ENCODE measurements around the gene ECT2L.

The ECT2L gene

DNA sequence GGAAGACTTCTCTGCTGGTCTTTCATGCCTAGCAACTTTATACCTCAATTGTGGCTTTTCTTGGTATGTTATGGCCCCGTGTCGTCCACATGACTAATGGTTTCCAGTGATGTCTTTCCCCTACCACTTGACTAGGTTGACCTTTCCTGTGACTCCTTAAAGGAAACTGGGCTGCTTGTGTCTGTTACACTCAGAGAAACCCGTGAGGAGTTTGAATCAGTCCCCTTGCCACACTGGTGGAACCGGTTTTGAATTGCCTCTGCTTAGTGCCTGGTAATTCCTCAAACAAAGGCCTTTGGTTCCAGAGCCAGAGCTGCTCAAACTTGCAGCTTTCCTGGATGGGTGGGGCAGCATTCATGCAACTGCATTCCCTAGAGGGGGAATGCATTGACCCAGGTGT lies 21.9 kb downstream of the ECT2L start:
- ATAC-seq = no peak
- TF ChIP-seq ARNTL (CRISPR knock-in tag; IDR thresholded peaks at IDR 0.05; ENCODE audit: borderline replicate concordance, low read depth) = no peak
- no peak for TF ChIP-seq ZFP30 (CRISPR knock-in tag; IDR thresholded peaks at IDR 0.05)
- TF ChIP-seq, protein P1, sequence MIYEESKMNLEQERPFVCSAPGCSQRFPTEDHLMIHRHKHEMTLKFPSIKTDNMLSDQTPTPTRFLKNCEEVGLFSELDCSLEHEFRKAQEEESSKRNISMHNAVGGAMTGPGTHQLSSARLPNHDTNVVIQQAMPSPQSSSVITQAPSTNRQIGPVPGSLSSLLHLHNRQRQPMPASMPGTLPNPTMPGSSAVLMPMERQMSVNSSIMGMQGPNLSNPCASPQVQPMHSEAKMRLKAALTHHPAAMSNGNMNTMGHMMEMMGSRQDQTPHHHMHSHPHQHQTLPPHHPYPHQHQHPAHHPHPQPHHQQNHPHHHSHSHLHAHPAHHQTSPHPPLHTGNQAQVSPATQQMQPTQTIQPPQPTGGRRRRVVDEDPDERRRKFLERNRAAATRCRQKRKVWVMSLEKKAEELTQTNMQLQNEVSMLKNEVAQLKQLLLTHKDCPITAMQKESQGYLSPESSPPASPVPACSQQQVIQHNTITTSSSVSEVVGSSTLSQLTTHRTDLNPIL (CRISPR knock-in tag; IDR thresholded peaks at IDR 0.05; ENCODE audit: low read depth) = no peak
- TF ChIP-seq, protein P2, sequence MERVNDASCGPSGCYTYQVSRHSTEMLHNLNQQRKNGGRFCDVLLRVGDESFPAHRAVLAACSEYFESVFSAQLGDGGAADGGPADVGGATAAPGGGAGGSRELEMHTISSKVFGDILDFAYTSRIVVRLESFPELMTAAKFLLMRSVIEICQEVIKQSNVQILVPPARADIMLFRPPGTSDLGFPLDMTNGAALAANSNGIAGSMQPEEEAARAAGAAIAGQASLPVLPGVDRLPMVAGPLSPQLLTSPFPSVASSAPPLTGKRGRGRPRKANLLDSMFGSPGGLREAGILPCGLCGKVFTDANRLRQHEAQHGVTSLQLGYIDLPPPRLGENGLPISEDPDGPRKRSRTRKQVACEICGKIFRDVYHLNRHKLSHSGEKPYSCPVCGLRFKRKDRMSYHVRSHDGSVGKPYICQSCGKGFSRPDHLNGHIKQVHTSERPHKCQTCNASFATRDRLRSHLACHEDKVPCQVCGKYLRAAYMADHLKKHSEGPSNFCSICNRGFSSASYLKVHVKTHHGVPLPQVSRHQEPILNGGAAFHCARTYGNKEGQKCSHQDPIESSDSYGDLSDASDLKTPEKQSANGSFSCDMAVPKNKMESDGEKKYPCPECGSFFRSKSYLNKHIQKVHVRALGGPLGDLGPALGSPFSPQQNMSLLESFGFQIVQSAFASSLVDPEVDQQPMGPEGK (CRISPR knock-in tag; IDR thresholded peaks at IDR 0.05; ENCODE audit: borderline replicate concordance) = no peak
- TF ChIP-seq ZNF565 (CRISPR knock-in tag; conservative IDR thresholded peaks at IDR 0.05; ENCODE audit: low read depth) = no peak
- no peak for TF ChIP-seq ZFP3 (CRISPR knock-in tag; IDR thresholded peaks at IDR 0.05)
- TF ChIP-seq OSR1 (CRISPR knock-in tag; IDR thresholded peaks at IDR 0.05) = no peak

DNA sequence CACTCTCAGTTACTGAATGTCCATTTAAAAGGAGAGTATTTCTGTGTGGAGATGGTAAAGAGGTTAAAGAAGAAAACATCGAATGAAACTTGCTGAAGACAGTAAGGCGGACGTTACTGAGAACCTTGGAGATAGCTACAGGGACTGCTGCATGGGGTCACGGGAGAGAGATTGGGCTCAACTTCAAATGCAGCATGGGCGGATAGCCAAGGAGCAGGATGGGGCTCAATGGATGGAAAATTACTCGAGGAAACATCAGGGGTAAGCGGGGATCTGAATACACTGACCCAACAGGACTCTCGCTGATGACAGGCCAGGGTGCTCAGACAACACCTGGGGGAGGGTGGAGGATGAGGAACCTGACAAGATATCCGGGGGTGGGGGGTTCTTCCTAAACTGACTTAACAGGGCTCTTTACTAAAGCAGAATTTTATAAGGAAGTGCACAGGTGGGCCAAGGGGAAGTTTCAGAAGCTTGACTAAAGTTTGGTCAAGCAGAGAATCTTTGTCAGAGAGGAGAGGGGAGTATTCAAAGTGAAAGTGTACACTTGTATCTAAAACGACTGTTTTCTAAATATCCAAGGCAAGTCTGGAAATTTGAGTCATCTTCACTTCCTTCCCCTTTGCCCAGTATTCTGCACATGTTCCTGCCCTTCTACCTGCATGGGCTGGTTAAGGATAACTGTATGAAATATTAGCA lies 22.8 kb downstream of the ECT2L start:
- no peak for ATAC-seq
- TF ChIP-seq ESRRG (CRISPR knock-in tag; IDR thresholded peaks at IDR 0.05) (no peak), GLIS3 (CRISPR knock-in tag; IDR thresholded peaks at IDR 0.05) (no peak), CSDC2 (CRISPR knock-in tag; IDR thresholded peaks at IDR 0.05) (no peak), TCF4 (CRISPR knock-in tag; IDR thresholded peaks at IDR 0.05; ENCODE audit: borderline replicate concordance) (no peak), ZNF8 (CRISPR knock-in tag; IDR thresholded peaks at IDR 0.05) (no peak), OSR1 (CRISPR knock-in tag; IDR thresholded peaks at IDR 0.05) (no peak), ISL1 (CRISPR knock-in tag; IDR thresholded peaks at IDR 0.05) (no peak), SNAI2 (CRISPR knock-in tag; IDR thresholded peaks at IDR 0.05) (no peak), ZNF565 (CRISPR knock-in tag; conservative IDR thresholded peaks at IDR 0.05; ENCODE audit: low read depth) (no peak)
- TF ChIP-seq, protein P1 (CRISPR knock-in tag; IDR thresholded peaks at IDR 0.05; ENCODE audit: low read depth) = no peak
- TF ChIP-seq, protein P3, sequence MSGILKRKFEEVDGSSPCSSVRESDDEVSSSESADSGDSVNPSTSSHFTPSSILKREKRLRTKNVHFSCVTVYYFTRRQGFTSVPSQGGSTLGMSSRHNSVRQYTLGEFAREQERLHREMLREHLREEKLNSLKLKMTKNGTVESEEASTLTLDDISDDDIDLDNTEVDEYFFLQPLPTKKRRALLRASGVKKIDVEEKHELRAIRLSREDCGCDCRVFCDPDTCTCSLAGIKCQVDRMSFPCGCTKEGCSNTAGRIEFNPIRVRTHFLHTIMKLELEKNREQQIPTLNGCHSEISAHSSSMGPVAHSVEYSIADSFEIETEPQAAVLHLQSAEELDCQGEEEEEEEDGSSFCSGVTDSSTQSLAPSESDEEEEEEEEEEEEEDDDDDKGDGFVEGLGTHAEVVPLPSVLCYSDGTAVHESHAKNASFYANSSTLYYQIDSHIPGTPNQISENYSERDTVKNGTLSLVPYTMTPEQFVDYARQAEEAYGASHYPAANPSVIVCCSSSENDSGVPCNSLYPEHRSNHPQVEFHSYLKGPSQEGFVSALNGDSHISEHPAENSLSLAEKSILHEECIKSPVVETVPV (CRISPR knock-in tag; IDR thresholded peaks at IDR 0.05) = no peak

DNA sequence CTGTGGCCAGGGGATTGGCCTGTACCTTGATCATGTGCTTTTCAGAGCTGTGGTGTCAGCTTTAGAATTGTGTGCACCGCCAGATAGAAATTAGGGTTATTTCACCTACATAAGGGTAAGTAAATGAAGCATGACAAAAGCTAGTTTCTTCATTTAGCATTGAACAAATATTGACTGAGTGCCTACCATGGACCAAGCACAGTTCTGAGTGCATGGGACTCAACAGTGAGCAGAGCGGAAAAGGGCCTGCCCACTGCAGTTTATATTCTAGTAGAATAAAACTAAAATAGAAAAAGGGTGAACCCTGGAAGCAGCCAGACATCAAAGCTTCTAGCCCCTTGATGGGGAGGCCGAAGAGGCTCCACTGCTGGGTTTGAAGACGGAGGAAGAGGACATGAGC lies 25.6 kb downstream of the ECT2L start:
- TF ChIP-seq ZNF565 (CRISPR knock-in tag; conservative IDR thresholded peaks at IDR 0.05; ENCODE audit: low read depth) (no peak), ARNTL (CRISPR knock-in tag; IDR thresholded peaks at IDR 0.05; ENCODE audit: borderline replicate concordance, low read depth) (no peak), ZNF8 (CRISPR knock-in tag; IDR thresholded peaks at IDR 0.05) (no peak), TOX (CRISPR knock-in tag; IDR thresholded peaks at IDR 0.05; ENCODE audit: borderline replicate concordance) (no peak), RARB (CRISPR knock-in tag; IDR thresholded peaks at IDR 0.05) (no peak)

DNA sequence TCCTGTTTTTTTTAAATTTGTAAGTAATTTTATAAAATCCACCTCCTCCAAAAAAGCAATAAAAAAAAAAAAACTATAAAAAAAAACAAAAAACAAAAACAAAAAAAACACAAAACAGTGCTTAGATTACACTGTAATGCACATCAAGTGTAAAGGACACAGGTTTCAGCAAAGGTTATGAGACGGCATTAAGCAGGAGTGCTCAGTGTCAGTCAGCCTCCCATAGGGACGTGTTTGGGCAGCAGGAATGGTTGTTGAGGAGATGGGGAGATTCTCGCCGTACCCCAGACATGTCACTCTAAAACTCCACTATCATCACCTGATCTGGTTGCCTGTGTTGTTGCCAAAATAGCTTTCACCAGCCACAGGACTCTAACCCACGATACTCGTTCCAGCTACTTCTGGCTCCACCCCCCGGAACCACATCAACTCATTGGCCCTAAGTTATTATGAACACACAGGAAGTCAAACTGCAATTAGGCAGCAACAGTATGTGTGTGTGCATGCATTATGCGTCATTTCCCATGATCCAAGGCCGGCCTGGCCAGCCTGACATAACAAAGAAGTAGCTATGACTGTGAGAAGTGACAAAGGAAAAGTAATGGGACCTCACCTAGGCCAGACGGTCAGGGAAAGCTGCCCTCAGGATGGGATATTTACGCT lies 28.7 kb downstream of the ECT2L start:
- TF ChIP-seq ISL1 (CRISPR knock-in tag; IDR thresholded peaks at IDR 0.05) = no peak
- no peak for TF ChIP-seq TCF4 (CRISPR knock-in tag; IDR thresholded peaks at IDR 0.05; ENCODE audit: borderline replicate concordance)
- ATAC-seq = no peak

More for the DNA sequence above, 25.6 kb downstream of the ECT2L start:
- no peak for ATAC-seq

DNA sequence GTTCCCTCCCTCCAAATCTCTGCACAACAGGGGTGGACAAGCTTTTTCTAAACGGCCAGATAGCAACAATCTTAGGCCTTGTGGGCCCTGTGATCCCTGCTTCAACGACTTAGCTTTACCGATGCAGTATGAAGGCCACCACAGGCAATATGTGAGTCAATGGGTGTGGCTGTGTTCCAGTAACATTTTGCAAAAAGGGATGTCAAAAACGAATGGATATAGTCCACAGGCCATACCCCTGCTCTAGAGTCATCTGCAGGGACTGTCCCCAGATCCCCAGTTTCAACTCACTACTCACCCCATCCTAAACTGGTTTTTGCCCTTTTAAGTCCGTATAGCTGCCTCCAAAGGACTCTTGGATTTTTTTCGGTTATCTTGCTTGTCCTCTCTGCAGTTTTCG lies 34.4 kb downstream of the ECT2L start:
- no peak for ATAC-seq
- TF ChIP-seq PPARA (CRISPR knock-in tag; IDR thresholded peaks at IDR 0.05; ENCODE audit: borderline replicate concordance) = no peak
- TF ChIP-seq ISL1 (CRISPR knock-in tag; IDR thresholded peaks at IDR 0.05) = no peak
- TF ChIP-seq ZNF70 (CRISPR knock-in tag; IDR thresholded peaks at IDR 0.05) = no peak
- no peak for TF ChIP-seq ZFP3 (CRISPR knock-in tag; IDR thresholded peaks at IDR 0.05)
- TF ChIP-seq ESRRG (CRISPR knock-in tag; IDR thresholded peaks at IDR 0.05) = no peak
- TF ChIP-seq TOX (CRISPR knock-in tag; IDR thresholded peaks at IDR 0.05; ENCODE audit: borderline replicate concordance) = no peak
- TF ChIP-seq ZNF565 (CRISPR knock-in tag; conservative IDR thresholded peaks at IDR 0.05; ENCODE audit: low read depth) = no peak
- TF ChIP-seq ZFP30 (CRISPR knock-in tag; IDR thresholded peaks at IDR 0.05) = no peak
- no peak for TF ChIP-seq ZC3H10 (CRISPR knock-in tag; IDR thresholded peaks at IDR 0.05)

All from SK-N-SH treated with all-trans-retinoic acid at 6 μM for 48 hours (cell line).